Measurements from ENCODE around the gene LAPTM5. TPM values are rescaled to one million over a fixed set of nuclear protein-coding genes. Genes with fewer than 3 reads are reported as not detected.

Gene LAPTM5
- total RNA-seq, 4 donors from 2014 or later = 8.9 to 75.4 (median 40.4) TPM

GRCh38 chr1:30706528-30706927 lies 51.0 kb downstream of the LAPTM5 start:
- H3K27me3 ChIP-seq = no peaks in the 10 kb centered on the region
- 27 to 35% methylated on average over 2 to 4 of the region's 9 CpGs for WGBS, 2 donors (ENCODE audit: low coverage in 1 of 2)

GRCh38 chr1:30705698-30706097 lies 51.9 kb downstream of the LAPTM5 start:
- TF ChIP-seq POLR2AphosphoS5 (IDR thresholded peaks at IDR 0.05) = no peak
- TF ChIP-seq CTCF (IDR thresholded peaks at IDR 0.05) = no peak
- no peak for TF ChIP-seq POLR2A (IDR thresholded peaks at IDR 0.05)
- TF ChIP-seq EP300 (IDR thresholded peaks at IDR 0.05) = no peak
- Histone ChIP-seq H3K4me3 (no peak overlapping the region), H3K27ac (no peak overlapping the region), H3K4me1 (peaks cover 0 to 50% (median 10%) of the 10 kb centered on the region in 3 donors), H3K27me3 (no peaks in the 10 kb centered on the region), H3K36me3 (no peaks in the 10 kb centered on the region), H3K9me3 (no peaks in the 10 kb centered on the region)
- no peak for ATAC-seq
- 84 to 98% methylated on average over 4 of the region's 4 CpGs for WGBS, 2 donors (ENCODE audit: low coverage in 1 of 2)

More at GRCh38 chr1:30706528-30706927, 51.0 kb downstream of the LAPTM5 start:
- Histone ChIP-seq H3K36me3 (no peaks in the 10 kb centered on the region), H3K9me3 (no peaks in the 10 kb centered on the region), H3K4me1 (peaks cover 0 to 42% (median 10%) of the 10 kb centered on the region in 3 donors), H3K27ac (no peak overlapping the region), H3K4me3 (no peak overlapping the region)
- TF ChIP-seq POLR2AphosphoS5 (IDR thresholded peaks at IDR 0.05) (no peak), EP300 (IDR thresholded peaks at IDR 0.05) (no peak), CTCF (IDR thresholded peaks at IDR 0.05) (no peak), POLR2A (IDR thresholded peaks at IDR 0.05) (no peak)
- ATAC-seq = no peak

GRCh38 chr1:30704765-30705509 lies 52.6 kb downstream of the LAPTM5 start:
- Histone ChIP-seq H3K4me3 (no peak overlapping the region), H3K27me3 (no peaks in the 10 kb centered on the region), H3K27ac (peak overlapping the region in 1 of 4 donors; percentile 33), H3K36me3 (no peaks in the 10 kb centered on the region), H3K9me3 (no peaks in the 10 kb centered on the region), H3K4me1 (peaks cover 0 to 56% (median 10%) of the 10 kb centered on the region in 3 donors)
- ATAC-seq = no peak
- TF ChIP-seq POLR2AphosphoS5 (IDR thresholded peaks at IDR 0.05) (peak; percentile 26), EP300 (IDR thresholded peaks at IDR 0.05) (no peak)
- 40% methylated on average over 1 of the region's 14 CpGs; no CpG with 5 or more reads in 1 of the 2 donors for WGBS, 2 donors (ENCODE audit: low coverage in 1 of 2)

GRCh38 chr1:30704271-30704670 lies 53.3 kb downstream of the LAPTM5 start:
- peak; percentile 71 for ATAC-seq
- Histone ChIP-seq H3K27me3 (no peaks in the 10 kb centered on the region), H3K9me3 (no peaks in the 10 kb centered on the region), H3K27ac (peak overlapping the region in 1 of 4 donors; percentile 33), H3K36me3 (no peaks in the 10 kb centered on the region), H3K4me3 (no peak overlapping the region), H3K4me1 (peaks cover 0 to 57% (median 10%) of the 10 kb centered on the region in 3 donors)
- TF ChIP-seq CTCF (IDR thresholded peaks at IDR 0.05) (no peak), POLR2A (IDR thresholded peaks at IDR 0.05) (no peak), EP300 (IDR thresholded peaks at IDR 0.05) (no peak), POLR2AphosphoS5 (IDR thresholded peaks at IDR 0.05) (no peak)
- WGBS, 2 donors (ENCODE audit: low coverage in 1 of 2) = no CpG with 5 or more reads among the region's 4 CpGs

GRCh38 chr1:30702823-30703222 lies 54.8 kb downstream of the LAPTM5 start:
- no peak overlapping the region for H3K27ac ChIP-seq
- H3K27me3 ChIP-seq = no peaks in the 10 kb centered on the region
- H3K4me3 ChIP-seq = no peak overlapping the region
- no peaks in the 10 kb centered on the region for H3K9me3 ChIP-seq
- no peak for ATAC-seq
- H3K36me3 ChIP-seq = no peaks in the 10 kb centered on the region
- peaks cover 0 to 67% (median 12%) of the 10 kb centered on the region in 3 donors for H3K4me1 ChIP-seq
- TF ChIP-seq POLR2A (IDR thresholded peaks at IDR 0.05) = no peak
- TF ChIP-seq POLR2AphosphoS5 (IDR thresholded peaks at IDR 0.05) = no peak
- no peak for TF ChIP-seq EP300 (IDR thresholded peaks at IDR 0.05)
- TF ChIP-seq CTCF (IDR thresholded peaks at IDR 0.05) = no peak

Measured in gastroesophageal sphincter (tissue), 4 donors.